ENCODE measurements around the gene SPNS2.

SPNS2 gene

DNA sequence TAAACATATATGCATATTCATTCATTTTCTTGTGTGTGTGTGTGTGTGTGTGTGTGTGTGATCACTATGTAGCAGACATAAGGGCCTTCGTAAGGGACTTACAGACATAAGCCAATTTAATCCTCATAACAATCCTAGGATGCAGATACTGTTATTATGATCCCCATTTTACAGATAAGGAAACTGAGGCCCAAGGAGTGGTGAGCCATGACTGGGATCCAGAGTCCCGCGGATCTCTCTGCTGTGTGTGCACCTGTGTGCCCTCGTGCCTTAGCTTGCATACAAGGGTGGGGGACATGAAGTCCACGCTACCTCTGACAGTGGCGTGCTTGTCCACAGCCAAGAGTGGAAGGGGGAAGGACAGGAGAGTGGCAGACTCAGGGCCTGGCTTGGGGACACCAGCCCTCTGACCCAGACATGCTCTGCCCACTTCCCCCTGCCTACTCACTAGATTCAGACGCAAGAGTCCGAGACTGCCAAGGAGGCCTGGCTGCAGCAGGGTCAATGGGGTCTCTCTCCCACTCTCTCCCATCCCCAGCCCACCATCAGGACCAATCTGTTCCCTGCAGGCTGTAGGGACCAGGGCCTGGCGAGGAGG is 75.9 kb downstream of the SPNS2 start:
- TF ChIP-seq ZFP30 (CRISPR knock-in tag; IDR thresholded peaks at IDR 0.05) = no peak
- TF ChIP-seq ESRRG (CRISPR knock-in tag; IDR thresholded peaks at IDR 0.05) = no peak
- no peak for TF ChIP-seq CSDC2 (CRISPR knock-in tag; IDR thresholded peaks at IDR 0.05)
- TF ChIP-seq, protein P1, sequence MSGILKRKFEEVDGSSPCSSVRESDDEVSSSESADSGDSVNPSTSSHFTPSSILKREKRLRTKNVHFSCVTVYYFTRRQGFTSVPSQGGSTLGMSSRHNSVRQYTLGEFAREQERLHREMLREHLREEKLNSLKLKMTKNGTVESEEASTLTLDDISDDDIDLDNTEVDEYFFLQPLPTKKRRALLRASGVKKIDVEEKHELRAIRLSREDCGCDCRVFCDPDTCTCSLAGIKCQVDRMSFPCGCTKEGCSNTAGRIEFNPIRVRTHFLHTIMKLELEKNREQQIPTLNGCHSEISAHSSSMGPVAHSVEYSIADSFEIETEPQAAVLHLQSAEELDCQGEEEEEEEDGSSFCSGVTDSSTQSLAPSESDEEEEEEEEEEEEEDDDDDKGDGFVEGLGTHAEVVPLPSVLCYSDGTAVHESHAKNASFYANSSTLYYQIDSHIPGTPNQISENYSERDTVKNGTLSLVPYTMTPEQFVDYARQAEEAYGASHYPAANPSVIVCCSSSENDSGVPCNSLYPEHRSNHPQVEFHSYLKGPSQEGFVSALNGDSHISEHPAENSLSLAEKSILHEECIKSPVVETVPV (CRISPR knock-in tag; IDR thresholded peaks at IDR 0.05) = no peak
- TF ChIP-seq ARNTL (CRISPR knock-in tag; IDR thresholded peaks at IDR 0.05; ENCODE audit: borderline replicate concordance, low read depth) = no peak
- TF ChIP-seq PPARA (CRISPR knock-in tag; IDR thresholded peaks at IDR 0.05; ENCODE audit: borderline replicate concordance) = no peak
- TF ChIP-seq SNAI2 (CRISPR knock-in tag; IDR thresholded peaks at IDR 0.05) = no peak
- TF ChIP-seq TCF4 (CRISPR knock-in tag; IDR thresholded peaks at IDR 0.05; ENCODE audit: borderline replicate concordance) = no peak
- TF ChIP-seq, protein P2, sequence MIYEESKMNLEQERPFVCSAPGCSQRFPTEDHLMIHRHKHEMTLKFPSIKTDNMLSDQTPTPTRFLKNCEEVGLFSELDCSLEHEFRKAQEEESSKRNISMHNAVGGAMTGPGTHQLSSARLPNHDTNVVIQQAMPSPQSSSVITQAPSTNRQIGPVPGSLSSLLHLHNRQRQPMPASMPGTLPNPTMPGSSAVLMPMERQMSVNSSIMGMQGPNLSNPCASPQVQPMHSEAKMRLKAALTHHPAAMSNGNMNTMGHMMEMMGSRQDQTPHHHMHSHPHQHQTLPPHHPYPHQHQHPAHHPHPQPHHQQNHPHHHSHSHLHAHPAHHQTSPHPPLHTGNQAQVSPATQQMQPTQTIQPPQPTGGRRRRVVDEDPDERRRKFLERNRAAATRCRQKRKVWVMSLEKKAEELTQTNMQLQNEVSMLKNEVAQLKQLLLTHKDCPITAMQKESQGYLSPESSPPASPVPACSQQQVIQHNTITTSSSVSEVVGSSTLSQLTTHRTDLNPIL (CRISPR knock-in tag; IDR thresholded peaks at IDR 0.05; ENCODE audit: low read depth) = no peak
- TF ChIP-seq ZNF565 (CRISPR knock-in tag; conservative IDR thresholded peaks at IDR 0.05; ENCODE audit: low read depth) = no peak
- no peak for ATAC-seq

DNA sequence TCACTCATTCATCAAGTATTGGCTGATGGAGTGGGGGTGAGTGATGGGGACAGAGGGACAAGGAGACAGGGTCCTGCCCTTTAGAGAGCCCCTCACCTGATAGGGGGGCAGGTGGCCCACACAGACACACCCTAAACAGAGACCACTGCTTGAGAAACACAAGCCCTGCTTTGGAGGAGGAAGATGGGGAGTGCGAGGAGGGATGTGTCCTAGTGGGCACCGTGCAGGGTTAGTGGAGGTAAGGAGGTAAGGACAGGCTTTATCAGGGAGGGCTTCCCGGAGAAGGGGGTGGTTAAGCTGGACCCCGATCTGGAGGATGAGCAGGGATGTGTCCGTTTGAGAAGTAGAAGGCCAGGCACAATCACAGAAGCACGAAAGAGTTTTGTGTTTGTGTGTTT is 77.5 kb downstream of the SPNS2 start:
- ATAC-seq = no peak
- TF ChIP-seq ZNF565 (CRISPR knock-in tag; conservative IDR thresholded peaks at IDR 0.05; ENCODE audit: low read depth) = no peak
- no peak for TF ChIP-seq PPARA (CRISPR knock-in tag; IDR thresholded peaks at IDR 0.05; ENCODE audit: borderline replicate concordance)
- TF ChIP-seq OSR1 (CRISPR knock-in tag; IDR thresholded peaks at IDR 0.05) = no peak
- TF ChIP-seq, protein P1 (CRISPR knock-in tag; IDR thresholded peaks at IDR 0.05) = no peak
- TF ChIP-seq ZFP30 (CRISPR knock-in tag; IDR thresholded peaks at IDR 0.05) = no peak

DNA sequence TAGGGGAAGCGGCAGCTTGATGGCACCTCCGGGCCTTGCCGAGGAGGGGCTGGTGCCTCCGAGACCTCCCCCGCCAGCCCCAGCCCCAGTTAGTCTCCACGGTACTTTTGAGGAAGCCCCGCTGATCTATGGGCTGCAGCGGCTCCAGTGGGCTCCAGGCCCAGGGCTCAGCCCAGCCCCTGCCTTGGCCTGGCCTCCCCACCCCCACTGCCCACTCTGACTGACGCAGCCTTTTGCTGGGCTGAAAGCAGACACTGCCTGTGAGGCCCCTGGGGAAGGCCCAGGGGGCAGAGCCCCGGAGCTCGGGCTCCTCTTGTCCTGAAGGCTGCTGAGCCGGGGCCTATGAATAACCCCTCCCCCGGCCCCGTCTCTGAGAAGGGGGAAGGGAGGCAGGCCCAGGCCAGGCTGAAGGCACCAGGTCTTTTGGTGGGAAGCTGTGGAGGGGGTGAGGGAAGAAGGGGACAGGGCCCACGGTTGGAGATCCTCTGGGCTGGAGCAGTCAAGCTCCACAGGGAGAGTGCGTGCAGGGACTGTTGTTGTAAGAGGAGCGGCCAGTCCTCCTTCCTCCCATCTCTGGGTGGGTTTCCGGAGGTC is 78.1 kb downstream of the SPNS2 start:
- no peak for TF ChIP-seq SNAI2 (CRISPR knock-in tag; IDR thresholded peaks at IDR 0.05)
- TF ChIP-seq RARB (CRISPR knock-in tag; IDR thresholded peaks at IDR 0.05) = no peak
- no peak for TF ChIP-seq ZNF8 (CRISPR knock-in tag; IDR thresholded peaks at IDR 0.05)
- no peak for TF ChIP-seq GLIS3 (CRISPR knock-in tag; IDR thresholded peaks at IDR 0.05)
- no peak for TF ChIP-seq TOX (CRISPR knock-in tag; IDR thresholded peaks at IDR 0.05; ENCODE audit: borderline replicate concordance)
- TF ChIP-seq, protein P3, sequence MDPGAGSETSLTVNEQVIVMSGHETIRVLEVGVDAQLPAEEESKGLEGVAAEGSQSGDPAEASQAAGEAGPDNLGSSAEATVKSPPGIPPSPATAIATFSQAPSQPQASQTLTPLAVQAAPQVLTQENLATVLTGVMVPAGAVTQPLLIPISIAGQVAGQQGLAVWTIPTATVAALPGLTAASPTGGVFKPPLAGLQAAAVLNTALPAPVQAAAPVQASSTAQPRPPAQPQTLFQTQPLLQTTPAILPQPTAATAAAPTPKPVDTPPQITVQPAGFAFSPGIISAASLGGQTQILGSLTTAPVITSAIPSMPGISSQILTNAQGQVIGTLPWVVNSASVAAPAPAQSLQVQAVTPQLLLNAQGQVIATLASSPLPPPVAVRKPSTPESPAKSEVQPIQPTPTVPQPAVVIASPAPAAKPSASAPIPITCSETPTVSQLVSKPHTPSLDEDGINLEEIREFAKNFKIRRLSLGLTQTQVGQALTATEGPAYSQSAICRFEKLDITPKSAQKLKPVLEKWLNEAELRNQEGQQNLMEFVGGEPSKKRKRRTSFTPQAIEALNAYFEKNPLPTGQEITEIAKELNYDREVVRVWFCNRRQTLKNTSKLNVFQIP (CRISPR knock-in tag; IDR thresholded peaks at IDR 0.05; ENCODE audit: borderline replicate concordance, low read depth) = no peak
- TF ChIP-seq ZNF565 (CRISPR knock-in tag; conservative IDR thresholded peaks at IDR 0.05; ENCODE audit: low read depth) = no peak
- TF ChIP-seq TCF4 (CRISPR knock-in tag; IDR thresholded peaks at IDR 0.05; ENCODE audit: borderline replicate concordance) = no peak
- TF ChIP-seq, protein P4, sequence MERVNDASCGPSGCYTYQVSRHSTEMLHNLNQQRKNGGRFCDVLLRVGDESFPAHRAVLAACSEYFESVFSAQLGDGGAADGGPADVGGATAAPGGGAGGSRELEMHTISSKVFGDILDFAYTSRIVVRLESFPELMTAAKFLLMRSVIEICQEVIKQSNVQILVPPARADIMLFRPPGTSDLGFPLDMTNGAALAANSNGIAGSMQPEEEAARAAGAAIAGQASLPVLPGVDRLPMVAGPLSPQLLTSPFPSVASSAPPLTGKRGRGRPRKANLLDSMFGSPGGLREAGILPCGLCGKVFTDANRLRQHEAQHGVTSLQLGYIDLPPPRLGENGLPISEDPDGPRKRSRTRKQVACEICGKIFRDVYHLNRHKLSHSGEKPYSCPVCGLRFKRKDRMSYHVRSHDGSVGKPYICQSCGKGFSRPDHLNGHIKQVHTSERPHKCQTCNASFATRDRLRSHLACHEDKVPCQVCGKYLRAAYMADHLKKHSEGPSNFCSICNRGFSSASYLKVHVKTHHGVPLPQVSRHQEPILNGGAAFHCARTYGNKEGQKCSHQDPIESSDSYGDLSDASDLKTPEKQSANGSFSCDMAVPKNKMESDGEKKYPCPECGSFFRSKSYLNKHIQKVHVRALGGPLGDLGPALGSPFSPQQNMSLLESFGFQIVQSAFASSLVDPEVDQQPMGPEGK (CRISPR knock-in tag; IDR thresholded peaks at IDR 0.05; ENCODE audit: borderline replicate concordance) = no peak
- no peak for TF ChIP-seq ZFP3 (CRISPR knock-in tag; IDR thresholded peaks at IDR 0.05)
- TF ChIP-seq CSDC2 (CRISPR knock-in tag; IDR thresholded peaks at IDR 0.05) = no peak
- TF ChIP-seq ZC3H10 (CRISPR knock-in tag; IDR thresholded peaks at IDR 0.05) = no peak
- TF ChIP-seq ZFP30 (CRISPR knock-in tag; IDR thresholded peaks at IDR 0.05) = no peak
- ATAC-seq = no peak; the same call in 2 of the 3 replicates
